IMR-90 (cell line): ENCODE data around the gene KIDINS220. TPM values are rescaled to one million over a fixed set of nuclear protein-coding genes. Genes with fewer than 3 reads are reported as not detected.

Source experiments
- ATAC-seq: fragments of 200-7000 bp; cut with Tn5 transposase; 2 replicates; pipeline ENCODE4 v1.9.1; 2020; ENCODE audit warnings: low read depth, mild to moderate bottlenecking, moderate library complexity
- BruUV-seq: library from RNA; stranded (reverse); fragments of 400-500 nt; replicated peaks from 2 replicates; lab custom pipeline; 2021; lab: Mats Ljungman, UMichigan
- CTCF ChIA-PET: fragments of 300-600 bp; formaldehyde crosslinking; extraction: SDS; loops from one replicate; lab custom pipeline; 2021; ENCODE audit warnings: antibody characterized with exemption; lab: Yijun Ruan, JAX
- POLR2A ChIA-PET: fragments of 300-600 bp; sonication (Branson Sonifier 250); formaldehyde crosslinking; loops from one replicate; lab custom pipeline; 2022; ENCODE audit warnings: antibody characterized with exemption; ENCODE audit not compliant: unreplicated experiment; lab: Charles Lee
- DNase-seq: peaks from one replicate; pipeline ENCODE4 v3.0.0; 2013
- H2AFZ ChIP-seq: replicated peaks from 2 replicates; pipeline ENCODE3; 2013; ENCODE audit warnings: low read length, mild to moderate bottlenecking; ENCODE audit not compliant: poor library complexity
- H2AK5ac ChIP-seq: 2 replicates; pipeline ENCODE4 v1.6.1; 2013; ENCODE audit warnings: low read depth, low read length, inconsistent platforms
- H2AK9ac ChIP-seq: replicated peaks from 2 replicates; pipeline ENCODE3; 2013; ENCODE audit warnings: mild to moderate bottlenecking, low read depth, low read length, moderate library complexity; ENCODE audit not compliant: poor library complexity
- H2BK120ac ChIP-seq: 2 replicates; pipeline ENCODE4 v1.6.1; 2013; ENCODE audit warnings: low read depth, low read length, inconsistent platforms
- H2BK15ac ChIP-seq: 3 replicates; pipeline ENCODE4 v1.6.1; 2013; ENCODE audit warnings: low read depth, low read length, inconsistent platforms
- H2BK20ac ChIP-seq: 2 replicates; pipeline ENCODE4 v1.6.1; 2013; ENCODE audit warnings: low read depth, mild to moderate bottlenecking, inconsistent platforms, low read length, moderate library complexity
- H2BK5ac ChIP-seq: 2 replicates; pipeline ENCODE4 v1.6.1; 2013; ENCODE audit warnings: mild to moderate bottlenecking, low read depth, low read length, inconsistent platforms; ENCODE audit not compliant: poor library complexity, severe bottlenecking
- H3K14ac ChIP-seq: replicated peaks from 2 replicates; pipeline ENCODE4 v1.6.1; 2013; ENCODE audit warnings: low read depth, low read length, inconsistent platforms
- H3K18ac ChIP-seq: 2 replicates; pipeline ENCODE4 v1.6.1; 2013; ENCODE audit warnings: low read depth, low read length, control low read depth
- H3K23ac ChIP-seq: 2 replicates; pipeline ENCODE4 v1.6.1; 2013; ENCODE audit warnings: low read depth, low read length, inconsistent platforms
- H3K27ac ChIP-seq: 2 replicates; pipeline ENCODE4 v1.5.1; 2013; ENCODE audit warnings: mild to moderate bottlenecking, control low read depth, low read length; ENCODE audit not compliant: insufficient read depth
- H3K27me3 ChIP-seq: 2 replicates; pipeline ENCODE4 v1.6.1; 2013; ENCODE audit warnings: low read length; ENCODE audit not compliant: control insufficient read depth, insufficient read depth
- H3K36me3 ChIP-seq: 2 replicates; pipeline ENCODE4 v1.6.1; 2013; ENCODE audit warnings: low read length, mixed read lengths; ENCODE audit not compliant: control insufficient read depth, insufficient read depth
- H3K4ac ChIP-seq: 2 replicates; pipeline ENCODE4 v1.6.1; 2013; ENCODE audit warnings: low read depth, low read length, inconsistent platforms
- H3K4me1 ChIP-seq: 2 replicates; pipeline ENCODE4 v1.6.1; 2013; ENCODE audit warnings: low read length, mixed read lengths; ENCODE audit not compliant: control insufficient read depth, insufficient read depth
- H3K4me2 ChIP-seq: 2 replicates; pipeline ENCODE4 v1.6.1; 2013; ENCODE audit warnings: low read depth, mild to moderate bottlenecking, control low read depth, low read length, moderate library complexity
- H3K4me3 ChIP-seq: 2 replicates; pipeline ENCODE4 v1.5.1; 2013; ENCODE audit warnings: low read depth, mild to moderate bottlenecking, control low read depth, low read length, moderate library complexity; ENCODE audit not compliant: insufficient read depth
- H3K56ac ChIP-seq: 2 replicates; pipeline ENCODE4 v1.6.1; 2013; ENCODE audit warnings: low read length, inconsistent platforms; ENCODE audit not compliant: insufficient read depth; ENCODE audit errors: extremely low read depth
- H3K79me1 ChIP-seq, 2 experiments: 2 replicates each; pipeline ENCODE4 v1.6.1; 2013; ENCODE audit warnings: low read length in 2 of 2, inconsistent platforms in 1 of 2, low read depth in 1 of 2
- H3K9ac ChIP-seq: 2 replicates; pipeline ENCODE4 v1.6.1; 2013; ENCODE audit warnings: low read depth, low read length, control low read depth
- H3K9me1 ChIP-seq: 2 replicates; pipeline ENCODE4 v1.6.1; 2013; ENCODE audit warnings: low read length, inconsistent platforms; ENCODE audit not compliant: insufficient read depth
- H3K9me3 ChIP-seq: 2 replicates; pipeline ENCODE4 v1.6.1; 2013; ENCODE audit warnings: low read length; ENCODE audit not compliant: control insufficient read depth, insufficient read depth
- H4K20me1 ChIP-seq: 2 replicates; pipeline ENCODE4 v1.6.1; 2013; ENCODE audit warnings: low read length, inconsistent platforms; ENCODE audit not compliant: insufficient read depth
- H4K5ac ChIP-seq: 2 replicates; pipeline ENCODE4 v1.6.1; 2013; ENCODE audit warnings: mild to moderate bottlenecking, low read depth, low read length, control low read depth
- H4K8ac ChIP-seq, 2 experiments: 2 replicates each; pipeline ENCODE4 v1.6.1; 2013; ENCODE audit warnings: low read depth in 2 of 2, low read length in 2 of 2, control low read depth in 1 of 2, inconsistent platforms in 1 of 2
- H4K91ac ChIP-seq: 2 replicates; pipeline ENCODE4 v1.6.1; 2013; ENCODE audit warnings: low read depth, low read length, inconsistent platforms; ENCODE audit not compliant: insufficient read depth
- BHLHE40 ChIP-seq: fragments of 150-350 bp; IDR thresholded peaks from 2 replicates; pipeline ENCODE4 v1.6.1; 2016; ENCODE audit warnings: mild to moderate bottlenecking, low read depth, low read length
- CHD1 ChIP-seq: IDR thresholded peaks from 2 replicates; pipeline ENCODE4 v1.6.1; 2012; ENCODE audit warnings: low read depth, low read length, improper control_type of control experiment
- FOS ChIP-seq: fragments of 150-350 bp; IDR thresholded peaks from 2 replicates; pipeline ENCODE4 v1.6.1; 2016; ENCODE audit warnings: low read depth, low read length
- MAFK ChIP-seq: IDR thresholded peaks from 2 replicates; pipeline ENCODE4 v1.6.1; 2012; ENCODE audit warnings: low read depth, low read length, improper control_type of control experiment
- MAZ ChIP-seq: IDR thresholded peaks from 2 replicates; pipeline ENCODE4 v1.6.1; 2012; ENCODE audit warnings: low read depth, mild to moderate bottlenecking, low read length, improper control_type of control experiment, moderate library complexity, borderline replicate concordance
- MXI1 ChIP-seq: IDR thresholded peaks from 2 replicates; pipeline ENCODE4 v1.6.1; 2012; ENCODE audit warnings: low read depth, mild to moderate bottlenecking, low read length, moderate library complexity, borderline replicate concordance
- NFE2L2 ChIP-seq: fragments of 150-350 bp; IDR thresholded peaks from 2 replicates; pipeline ENCODE4 v1.6.1; 2016; ENCODE audit warnings: low read depth, mild to moderate bottlenecking, low read length
- POLR2A ChIP-seq: IDR thresholded peaks from 2 replicates; pipeline ENCODE4 v1.6.1; 2012; ENCODE audit warnings: mild to moderate bottlenecking, low read depth, low read length
- RFX5 ChIP-seq: IDR thresholded peaks from 2 replicates; pipeline ENCODE4 v1.8.0; 2012; ENCODE audit warnings: low read depth, mild to moderate bottlenecking, low read length, moderate library complexity
- WGBS, 2 experiments: methylation state at CpG; one replicate each; pipeline versions ENCODE4 v1.1.5 to v1.1.7; 2013; ENCODE audit warnings: missing lambda C conversion rate in 2 of 2; ENCODE audit not compliant: insufficient read length in 1 of 2; ENCODE audit errors: extremely low coverage in 2 of 2; 5-methylcytosine and 5-hydroxymethylcytosine counted together
- dilution Hi-C: fragments of 300-500 bp; cut with HindIII; formaldehyde crosslinking; loops from one replicate; pipeline ENCODE4 v1.14.3; 2018; ENCODE audit warnings: low sequenced_read_pairs; ENCODE audit not compliant: unreplicated experiment
- in situ Hi-C: fragments of 300-500 bp; cut with MboI; formaldehyde crosslinking; loops from 3 replicates; pipeline ENCODE4 v1.14.3; 2019; ENCODE audit warnings: low sequenced_read_pairs, inconsistent platforms, mixed read lengths
- intact Hi-C: fragments of 100-400 bp; cut with micrococcal nuclease; formaldehyde crosslinking; loops from 2 replicates; pipeline ENCODE4 v1.10.0; 2022
- polyA plus RNA-seq, 3 experiments: library from polyadenylated mRNA; depleted of rRNA; stranded (reverse); fragments of >200 nt; gene quantifications; 2 replicates each; pipeline ENCODE4 v1.2.3, GENCODE V29; 2012; ENCODE audit warnings: low replicate concordance in 1 of 3
- total RNA-seq: library from RNA; depleted of rRNA; stranded (reverse); fragments of >200 nt; gene quantifications from 2 replicates; pipeline ENCODE4 v1.2.3, GENCODE V29; 2012
- TF ChIP-seq, protein P1 (sequence below): fragments of 150-350 bp; IDR thresholded peaks from 2 replicates; pipeline ENCODE4 v1.6.1; 2016; ENCODE audit warnings: low read depth, mild to moderate bottlenecking, low read length, moderate library complexity, borderline replicate concordance
- TF ChIP-seq, protein P2 (sequence below): conservative IDR thresholded peaks from 2 replicates; pipeline ENCODE4 v1.5.1; 2012; ENCODE audit warnings: mild to moderate bottlenecking, low read depth, low read length, improper control_type of control experiment

The KIDINS220 gene
- total and polyA plus RNA-seq, 2 of the 4 experiments (the other 2 are of a cell fraction), result 23.1 to 63.4 TPM

GRCh38 chr2:8737571-8738175 lies 99.7 kb downstream of the KIDINS220 start:
- peak overlapping the region in 1 of 2 experiments; percentile 28; a peak in 1 of 4 replicates for H4K8ac ChIP-seq
- DNase-seq, result peak; percentile 38
- no peak overlapping the region for H2AK9ac ChIP-seq
- no peak overlapping the region for H2BK120ac ChIP-seq
- no peak overlapping the region for H3K23ac ChIP-seq
- no peak overlapping the region for H4K91ac ChIP-seq
- H4K5ac ChIP-seq, result peak overlapping the region; percentile 28; the same call in 1 of the 2 replicates
- H3K27me3 ChIP-seq, result no peaks in the 10 kb centered on the region
- CTCF ChIA-PET, result no interaction called here
- H3K14ac ChIP-seq, result no peak overlapping the region
- no peak overlapping the region for H3K4me2 ChIP-seq
- H3K18ac ChIP-seq, result peak overlapping the region; percentile 46; the same call in 1 of the 2 replicates
- H2AFZ ChIP-seq, result no peak overlapping the region
- H3K27ac ChIP-seq, result no peak overlapping the region
- H3K36me3 ChIP-seq, result peaks cover 30% of the 10 kb centered on the region
- H3K4me1 ChIP-seq, result peaks cover 17% of the 10 kb centered on the region
- no peaks in the 10 kb centered on the region for H4K20me1 ChIP-seq
- H3K9ac ChIP-seq, result no peak overlapping the region
- WGBS, 2 experiments, result no CpG with 5 or more reads among the region's 2 CpGs
- no peak overlapping the region for H3K56ac ChIP-seq
- no peak overlapping the region for H2BK15ac ChIP-seq
- peaks cover 12% of the 10 kb centered on the region; the same call in 1 of the 2 replicates for H3K9me1 ChIP-seq
- H3K4me3 ChIP-seq, result no peak overlapping the region
- in situ Hi-C loops (no loop called here), intact Hi-C loops (no loop called here), dilution Hi-C loops (no loop called here)
- H3K4ac ChIP-seq, result no peak overlapping the region
- BruUV-seq, result no TSS peak
- POLR2A ChIA-PET, result no interaction called here
- peak overlapping the region; percentile 31 for H2BK5ac ChIP-seq
- no peaks in the 10 kb centered on the region; a peak in 1 of 4 replicates for H3K79me1 ChIP-seq
- H3K9me3 ChIP-seq, result no peaks in the 10 kb centered on the region
- no peak for TF ChIP-seq FOS
- TF ChIP-seq CHD1, result no peak
- no peak for TF ChIP-seq POLR2A
- TF ChIP-seq BHLHE40, result no peak
- TF ChIP-seq MAZ, result no peak
- TF ChIP-seq, protein P1, sequence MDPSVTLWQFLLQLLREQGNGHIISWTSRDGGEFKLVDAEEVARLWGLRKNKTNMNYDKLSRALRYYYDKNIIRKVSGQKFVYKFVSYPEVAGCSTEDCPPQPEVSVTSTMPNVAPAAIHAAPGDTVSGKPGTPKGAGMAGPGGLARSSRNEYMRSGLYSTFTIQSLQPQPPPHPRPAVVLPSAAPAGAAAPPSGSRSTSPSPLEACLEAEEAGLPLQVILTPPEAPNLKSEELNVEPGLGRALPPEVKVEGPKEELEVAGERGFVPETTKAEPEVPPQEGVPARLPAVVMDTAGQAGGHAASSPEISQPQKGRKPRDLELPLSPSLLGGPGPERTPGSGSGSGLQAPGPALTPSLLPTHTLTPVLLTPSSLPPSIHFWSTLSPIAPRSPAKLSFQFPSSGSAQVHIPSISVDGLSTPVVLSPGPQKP, result no peak
- no peak for TF ChIP-seq MXI1
- TF ChIP-seq RFX5, result no peak
- TF ChIP-seq, protein P2, sequence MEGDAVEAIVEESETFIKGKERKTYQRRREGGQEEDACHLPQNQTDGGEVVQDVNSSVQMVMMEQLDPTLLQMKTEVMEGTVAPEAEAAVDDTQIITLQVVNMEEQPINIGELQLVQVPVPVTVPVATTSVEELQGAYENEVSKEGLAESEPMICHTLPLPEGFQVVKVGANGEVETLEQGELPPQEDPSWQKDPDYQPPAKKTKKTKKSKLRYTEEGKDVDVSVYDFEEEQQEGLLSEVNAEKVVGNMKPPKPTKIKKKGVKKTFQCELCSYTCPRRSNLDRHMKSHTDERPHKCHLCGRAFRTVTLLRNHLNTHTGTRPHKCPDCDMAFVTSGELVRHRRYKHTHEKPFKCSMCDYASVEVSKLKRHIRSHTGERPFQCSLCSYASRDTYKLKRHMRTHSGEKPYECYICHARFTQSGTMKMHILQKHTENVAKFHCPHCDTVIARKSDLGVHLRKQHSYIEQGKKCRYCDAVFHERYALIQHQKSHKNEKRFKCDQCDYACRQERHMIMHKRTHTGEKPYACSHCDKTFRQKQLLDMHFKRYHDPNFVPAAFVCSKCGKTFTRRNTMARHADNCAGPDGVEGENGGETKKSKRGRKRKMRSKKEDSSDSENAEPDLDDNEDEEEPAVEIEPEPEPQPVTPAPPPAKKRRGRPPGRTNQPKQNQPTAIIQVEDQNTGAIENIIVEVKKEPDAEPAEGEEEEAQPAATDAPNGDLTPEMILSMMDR, result no peak
- TF ChIP-seq NFE2L2, result peak; percentile 77
- peak; percentile 52 for TF ChIP-seq MAFK
- H2AK5ac ChIP-seq, result no peak overlapping the region
- peak; percentile 38 for ATAC-seq
- H2BK20ac ChIP-seq, result no peak overlapping the region
